GM21723 (cell line): ENCODE results near the gene DNAJC5.
"Not testable (repeated sequence)": the region's sequence is repeated elsewhere in the genome, so short reads cannot be mapped to it uniquely, and the experiment has no call there.

Experiments used
- ATAC-seq: cut with Tn5 transposase; IDR thresholded peaks from one replicate; pipeline ENCODE4 v1.9.1; 2021; ENCODE audit warnings: mild to moderate bottlenecking, moderate library complexity; ENCODE audit not compliant: unreplicated experiment

Gene DNAJC5

DNA sequence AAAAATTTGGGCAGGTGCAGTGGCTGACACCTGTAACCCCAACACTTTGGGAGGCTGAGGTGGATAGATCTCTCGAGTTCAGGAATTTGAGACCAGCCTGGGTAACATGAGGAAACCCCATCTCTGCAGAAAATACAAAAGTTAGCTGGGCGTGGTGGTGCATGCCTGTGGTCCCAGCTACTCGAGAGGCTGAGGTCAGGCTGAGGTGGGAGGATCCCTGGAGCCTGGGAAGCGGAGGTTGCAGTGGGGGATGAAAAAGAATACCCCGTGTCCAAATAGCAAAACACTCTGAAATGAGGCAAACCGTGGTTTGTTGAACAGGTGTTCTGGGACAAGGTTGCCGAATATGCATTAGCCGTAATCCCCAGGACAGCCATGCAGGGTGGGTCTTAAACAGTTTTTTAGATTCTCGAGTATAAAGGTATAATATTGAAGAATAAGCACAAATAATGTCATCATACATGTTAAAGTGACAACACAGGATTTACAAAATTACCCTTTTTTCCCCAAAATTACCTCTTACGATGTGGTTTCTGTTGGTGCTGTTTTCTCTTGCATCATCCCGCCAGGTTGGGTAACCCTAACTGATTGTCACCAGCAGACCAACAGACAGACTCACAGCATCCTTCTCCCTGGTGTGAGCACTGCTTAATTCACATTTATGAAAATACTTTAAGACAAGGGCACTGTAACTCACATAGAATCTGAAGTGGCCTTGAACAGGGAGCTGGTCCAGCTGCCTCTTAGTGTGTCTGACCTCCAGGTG is 9.1 kb downstream of the DNAJC5 start:
- ATAC-seq = no peak

DNA sequence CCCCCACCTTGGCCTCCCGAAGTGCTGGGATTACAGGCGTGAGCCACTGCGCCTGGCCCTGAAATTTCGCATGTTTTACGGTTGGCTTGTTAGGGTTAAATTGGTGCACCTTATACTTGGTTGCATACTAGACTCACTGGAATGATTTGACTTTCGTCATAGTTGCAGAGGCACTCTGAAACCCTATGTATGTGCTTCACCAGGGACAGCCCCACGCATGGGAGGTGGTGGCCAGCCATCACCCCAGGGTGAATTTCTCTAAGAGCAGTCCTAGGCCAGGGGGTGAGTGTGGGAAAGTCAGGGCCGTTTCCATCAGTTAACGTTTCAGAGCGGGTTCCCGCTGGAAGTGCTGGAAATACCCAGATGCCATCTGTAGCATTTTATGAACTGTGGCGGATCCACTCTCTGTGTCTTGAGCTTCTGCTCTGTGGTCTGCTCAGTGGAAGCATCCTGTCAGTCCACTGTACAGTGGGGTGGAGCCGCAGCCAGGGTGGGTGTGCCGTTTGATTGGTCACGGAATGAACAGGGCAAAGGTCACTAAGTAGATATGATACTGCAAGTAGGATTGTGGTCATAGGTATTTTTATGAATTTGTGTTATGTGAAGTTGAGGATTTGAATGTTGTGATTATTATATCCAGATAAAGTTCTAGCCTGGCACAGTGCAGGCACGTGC is 13.2 kb downstream of the DNAJC5 start:
- no peak for ATAC-seq

DNA sequence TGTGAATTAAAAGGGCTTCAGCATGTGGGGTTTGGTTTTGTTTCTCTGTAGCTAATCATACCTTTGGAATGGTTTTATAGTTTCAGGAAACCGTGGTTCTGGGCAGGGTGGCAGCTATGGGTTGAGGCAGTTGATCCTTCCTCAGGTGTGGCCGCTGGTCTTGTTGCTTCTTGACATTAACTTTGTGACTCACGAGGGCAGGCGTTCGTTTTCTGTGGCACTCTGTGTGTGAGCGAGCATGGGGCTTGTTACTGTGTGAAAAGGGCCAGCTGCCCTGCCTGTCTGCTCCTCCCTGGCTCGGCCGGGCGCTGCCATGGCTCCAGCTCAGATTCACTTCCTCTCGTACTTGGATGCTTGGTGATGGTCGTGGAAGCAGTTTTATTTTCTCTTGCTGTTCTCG is 16.2 kb downstream of the DNAJC5 start:
- no peak for ATAC-seq

DNA sequence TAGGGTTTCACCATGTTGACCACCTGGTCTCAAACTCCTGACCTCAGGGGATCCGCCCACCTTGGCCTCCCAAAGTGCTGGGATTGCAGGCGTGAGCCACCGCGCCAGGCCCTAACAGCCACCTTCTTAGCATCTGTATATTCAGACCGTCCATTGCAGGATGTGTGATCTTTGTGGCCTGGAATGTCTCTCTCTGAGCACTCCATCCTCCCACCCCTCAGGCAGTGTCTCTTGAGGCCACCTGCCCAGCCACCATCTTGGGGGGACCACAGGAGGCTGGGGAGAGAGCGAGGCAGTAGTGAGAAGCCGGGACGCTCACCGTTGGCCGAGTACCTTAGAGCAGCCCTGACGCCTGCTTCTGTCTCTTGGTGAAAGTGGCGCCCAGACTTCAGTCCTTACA is 18.8 kb downstream of the DNAJC5 start:
- no peak for ATAC-seq

DNA sequence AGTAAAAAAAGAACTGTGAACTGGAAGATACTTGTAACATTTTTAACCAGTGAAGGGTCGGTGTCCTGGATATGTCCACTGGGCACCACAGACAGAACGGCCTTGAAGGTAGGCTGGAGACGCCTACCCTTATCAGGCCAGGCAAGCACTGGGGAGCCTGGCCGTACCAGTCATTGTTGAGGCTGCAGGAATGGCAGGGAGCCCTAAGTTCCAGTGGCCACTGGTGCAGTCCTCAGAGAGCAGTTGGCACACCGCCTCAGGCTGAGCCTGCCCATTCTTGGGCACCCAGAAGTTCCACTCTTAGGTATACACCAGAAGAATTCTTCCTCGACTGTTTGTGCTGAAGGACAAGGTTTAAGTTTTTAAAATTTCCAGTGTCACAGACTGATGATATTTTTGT is 20.5 kb downstream of the DNAJC5 start:
- ATAC-seq = no peak

DNA sequence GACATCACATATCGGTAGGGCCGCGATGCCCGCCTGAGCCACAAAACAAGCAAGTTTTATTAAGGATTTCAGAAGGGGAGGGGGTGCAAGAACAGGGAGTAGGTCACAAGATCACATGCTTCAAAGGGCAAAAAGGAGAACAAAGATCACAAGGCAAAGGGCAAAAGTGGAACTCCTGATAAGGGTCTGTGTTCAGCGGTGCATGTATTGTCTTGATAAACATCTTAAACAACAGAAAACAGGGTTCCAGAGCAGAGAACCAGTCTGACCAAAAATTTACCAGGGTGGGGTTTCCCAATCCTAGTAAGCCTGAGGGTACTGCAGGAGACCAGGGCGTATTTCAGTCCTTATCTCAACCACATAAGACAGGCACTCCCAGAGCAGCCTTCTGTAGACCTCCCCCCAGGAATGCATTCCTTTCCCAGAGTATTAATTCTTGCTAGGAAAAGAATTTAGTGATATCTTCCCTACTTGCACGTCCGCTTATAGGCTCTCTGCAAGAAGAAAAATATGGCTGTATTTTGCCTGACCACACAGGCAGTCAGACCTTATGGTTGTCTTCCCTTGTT is 21.5 kb downstream of the DNAJC5 start:
- ATAC-seq = not testable (repeated sequence)

DNA sequence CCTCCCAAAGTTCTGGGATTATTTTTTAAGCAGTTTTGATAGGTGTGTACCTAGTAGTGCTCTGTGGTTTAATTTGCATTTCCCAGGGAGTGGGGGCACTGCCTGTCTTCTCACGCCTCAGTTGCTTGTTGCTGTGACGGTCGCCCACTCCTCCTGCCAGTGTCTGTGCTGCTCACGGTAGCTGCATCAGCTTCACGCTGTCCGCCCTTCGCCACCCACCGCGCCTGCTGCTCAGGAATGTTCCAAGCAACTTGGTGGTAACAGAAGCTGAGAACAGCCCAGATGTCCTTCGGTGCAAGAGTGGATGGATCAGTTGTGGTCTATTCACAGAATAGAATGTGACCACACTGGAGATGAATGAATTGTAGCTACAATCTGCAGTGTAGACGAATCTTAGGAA is 22.9 kb downstream of the DNAJC5 start:
- no peak for ATAC-seq

DNA sequence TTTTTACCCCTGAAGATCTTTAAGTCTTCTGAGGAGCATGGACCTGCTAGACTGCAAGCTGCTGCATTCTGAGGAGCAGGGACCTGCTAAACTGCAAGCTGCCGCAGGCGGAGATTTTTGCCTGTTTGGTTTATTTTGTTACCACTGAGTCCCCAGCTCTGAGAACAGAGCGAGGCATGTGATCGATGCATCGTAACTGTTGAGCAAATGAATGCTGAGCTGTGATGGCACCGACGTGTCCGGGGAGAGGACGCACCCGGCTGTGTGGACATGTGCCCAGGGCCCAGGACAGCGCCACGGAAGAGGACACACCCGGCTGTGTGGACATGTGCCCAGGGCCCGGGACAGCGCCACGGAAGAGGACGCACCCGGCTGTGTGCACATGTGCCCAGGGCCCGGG is 24.2 kb downstream of the DNAJC5 start:
- no peak for ATAC-seq

DNA sequence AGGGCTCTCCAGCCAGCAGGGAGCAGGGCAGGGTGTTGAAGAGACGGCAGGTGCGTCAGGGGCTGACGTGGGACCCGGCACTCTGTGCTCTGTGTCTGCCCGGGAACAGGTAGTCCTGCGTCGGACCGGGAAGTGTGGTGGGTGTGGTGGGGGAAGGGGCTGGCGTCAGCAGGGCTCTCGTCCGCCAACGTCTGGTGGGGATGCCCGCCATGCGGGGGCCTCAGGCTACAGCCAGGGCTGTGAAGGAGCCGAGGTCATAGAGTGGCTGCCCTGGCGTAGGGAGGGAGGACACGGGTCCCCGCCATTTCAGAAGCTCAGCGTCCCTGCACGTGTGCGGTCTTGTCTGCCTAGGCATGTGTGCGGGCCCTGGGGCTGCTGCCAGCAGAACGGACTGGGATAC is 25.3 kb downstream of the DNAJC5 start:
- ATAC-seq = no peak

DNA sequence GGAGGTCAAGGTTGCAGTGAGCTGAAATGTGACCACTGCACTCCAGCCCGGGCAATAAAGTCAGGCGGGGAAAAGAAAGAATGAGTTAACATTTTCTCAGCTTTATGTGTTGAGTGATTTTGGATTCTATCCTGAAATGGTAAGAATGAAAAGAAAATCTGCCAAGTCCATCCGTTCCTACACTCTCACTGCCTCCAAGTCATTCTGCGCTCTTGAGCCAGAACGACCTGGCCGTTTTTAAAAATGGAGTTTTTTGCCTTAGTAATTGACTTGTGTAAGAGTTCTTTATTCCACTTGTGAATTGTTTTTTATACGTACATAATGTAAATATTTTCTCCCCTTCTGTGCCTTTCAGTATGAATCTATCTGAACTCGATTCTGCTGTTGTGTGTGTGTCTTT is 28.7 kb downstream of the DNAJC5 start:
- ATAC-seq = no peak

DNA sequence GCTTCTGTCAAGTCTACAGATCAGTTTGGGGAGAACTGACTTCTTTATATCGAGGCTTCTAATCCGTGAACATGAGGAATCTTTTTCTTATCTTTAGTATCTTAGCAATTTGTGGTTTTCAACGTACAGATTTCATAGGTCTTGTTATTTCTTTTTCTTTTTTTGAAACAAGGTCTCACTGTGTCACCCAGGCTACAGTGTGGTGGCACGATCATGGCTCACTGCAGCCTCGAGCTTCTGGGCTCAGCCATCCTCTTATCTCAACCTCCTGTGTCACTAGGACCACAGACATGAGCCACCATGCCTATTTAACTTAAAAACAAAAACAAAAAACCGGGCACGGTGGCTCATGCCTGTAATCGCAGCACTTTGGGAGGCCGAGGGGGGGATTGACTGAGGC is 29.3 kb downstream of the DNAJC5 start:
- no peak for ATAC-seq

DNA sequence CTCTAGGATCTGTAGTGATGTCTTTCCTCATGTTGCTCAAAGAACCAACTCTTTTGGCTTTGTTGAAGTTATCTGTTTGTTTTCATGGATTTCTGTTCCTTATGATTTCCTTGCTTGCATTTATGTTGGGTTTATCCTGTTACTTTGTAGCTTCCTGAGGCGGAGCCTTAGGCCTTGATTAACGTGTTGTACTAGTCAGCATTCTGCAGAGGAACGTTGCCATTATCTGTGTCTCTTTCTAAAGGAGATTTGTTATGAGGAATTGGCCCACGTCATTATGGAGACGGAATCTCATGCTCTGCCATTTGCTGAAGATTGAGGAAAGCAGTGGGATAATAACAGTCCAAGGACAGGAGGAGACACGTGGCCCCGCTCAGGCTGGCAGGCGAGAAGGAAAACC is 31.4 kb downstream of the DNAJC5 start:
- ATAC-seq = no peak

DNA sequence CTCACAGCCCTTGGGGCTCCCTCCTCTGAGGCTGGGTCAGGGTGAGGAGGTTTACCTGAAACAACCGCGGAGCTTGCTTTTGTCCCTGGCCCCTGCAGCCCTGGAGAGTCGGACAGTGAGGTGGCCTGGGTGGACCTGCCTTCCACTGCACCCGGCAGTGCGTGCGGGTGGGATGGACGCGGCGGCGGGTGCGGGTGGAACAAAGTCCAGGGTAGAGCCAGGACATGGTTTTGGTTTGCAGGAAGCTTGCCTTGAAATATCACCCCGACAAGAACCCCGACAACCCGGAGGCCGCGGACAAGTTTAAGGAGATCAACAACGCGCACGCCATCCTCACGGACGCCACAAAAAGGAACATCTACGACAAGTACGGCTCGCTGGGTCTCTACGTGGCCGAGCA is 34.1 kb downstream of the DNAJC5 start:
- ATAC-seq = no peak

DNA sequence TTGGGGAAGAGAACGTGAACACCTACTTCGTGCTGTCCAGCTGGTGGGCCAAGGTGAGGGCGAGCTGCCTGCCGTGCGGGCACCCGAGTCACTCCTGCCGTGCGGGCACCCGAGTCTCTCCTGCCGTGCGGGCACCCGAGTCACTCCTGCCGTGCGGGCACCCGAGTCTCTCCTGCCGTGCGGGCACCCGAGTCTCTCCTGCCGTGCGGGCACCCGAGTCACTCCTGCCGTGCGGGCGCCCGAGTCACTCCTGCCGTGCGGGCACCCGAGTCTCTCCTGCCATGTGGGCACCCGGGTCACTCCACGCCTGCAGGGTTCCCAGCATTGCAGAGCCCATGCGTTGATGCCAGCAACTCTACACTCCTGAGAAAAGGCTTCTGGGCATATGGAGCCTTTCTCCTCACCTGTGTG is 34.6 kb downstream of the DNAJC5 start:
- not testable (repeated sequence) for ATAC-seq

DNA sequence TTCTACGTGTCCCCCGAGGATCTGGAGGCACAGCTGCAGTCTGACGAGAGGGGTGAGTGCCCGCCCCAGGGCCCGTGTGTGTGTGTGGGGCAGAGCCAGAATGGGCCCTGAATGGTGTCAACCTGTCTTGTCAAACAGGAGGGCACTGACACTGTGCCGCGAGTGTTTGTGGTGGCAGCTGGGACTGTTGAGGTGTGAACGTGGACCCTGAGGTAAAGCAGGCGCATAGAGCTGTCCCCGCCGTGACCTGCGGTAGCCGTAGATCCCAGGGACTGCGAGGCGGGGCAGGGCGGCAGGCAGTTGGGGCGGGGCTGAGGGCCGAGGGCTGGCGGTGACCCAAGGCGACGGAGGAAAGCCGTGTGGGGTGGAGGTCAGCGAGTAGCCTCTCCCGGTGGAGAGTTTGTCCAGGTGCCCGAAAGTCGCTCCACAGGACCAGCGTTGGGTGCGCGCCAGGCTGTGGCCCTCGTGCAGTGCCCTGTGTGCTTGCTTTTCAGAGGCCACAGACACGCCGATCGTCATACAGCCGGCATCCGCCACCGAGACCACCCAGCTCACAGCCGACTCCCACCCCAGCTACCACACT is 36.1 kb downstream of the DNAJC5 start:
- no peak for ATAC-seq

DNA sequence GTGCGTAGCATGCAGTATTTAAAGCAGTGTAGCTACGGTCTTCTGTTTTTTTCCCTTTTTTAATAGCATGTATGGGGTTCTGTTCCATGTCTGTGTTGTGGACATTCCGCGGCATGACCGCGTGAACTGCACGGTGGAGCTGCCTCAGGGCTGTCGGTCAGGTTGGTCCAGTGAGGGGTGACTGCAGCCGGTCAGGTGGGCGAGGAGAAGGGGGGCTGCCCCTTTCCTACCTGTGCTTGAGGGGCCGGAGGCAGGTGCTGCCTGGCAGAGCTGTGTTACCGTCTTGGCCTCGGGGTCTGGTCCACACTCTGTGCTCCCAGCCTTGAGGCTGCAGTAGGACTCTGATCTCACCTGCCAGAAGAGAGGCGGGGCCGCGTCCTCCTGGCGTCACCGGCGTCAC is 36.8 kb downstream of the DNAJC5 start:
- no peak for ATAC-seq

DNA sequence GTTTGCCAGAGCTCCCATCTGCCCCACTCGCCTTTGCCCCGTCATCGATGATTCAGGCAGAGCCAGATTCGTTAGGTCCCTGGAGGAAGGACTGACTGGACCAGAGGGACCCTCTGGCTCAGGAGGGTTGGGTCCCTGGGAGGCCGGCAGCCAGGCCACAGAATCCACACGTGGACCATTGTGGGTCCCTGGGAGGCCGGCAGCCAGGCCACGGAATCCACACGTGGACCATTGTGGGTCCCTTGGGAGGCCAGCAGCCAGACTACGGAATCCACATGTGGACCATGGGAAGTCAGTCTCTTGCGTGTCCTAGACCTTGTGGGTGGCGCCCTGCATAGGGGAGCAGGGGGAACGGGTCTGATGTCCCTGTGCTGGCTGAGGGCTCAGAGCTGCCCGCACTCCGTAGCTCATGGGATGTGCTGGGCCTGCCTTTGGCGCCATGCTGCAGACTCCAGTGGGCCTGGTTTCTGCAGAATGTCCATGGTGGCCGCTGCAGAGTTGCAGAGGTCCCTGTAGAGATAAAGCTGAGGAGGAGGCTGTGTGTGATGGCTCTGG is 37.8 kb downstream of the DNAJC5 start:
- no peak for ATAC-seq

DNA sequence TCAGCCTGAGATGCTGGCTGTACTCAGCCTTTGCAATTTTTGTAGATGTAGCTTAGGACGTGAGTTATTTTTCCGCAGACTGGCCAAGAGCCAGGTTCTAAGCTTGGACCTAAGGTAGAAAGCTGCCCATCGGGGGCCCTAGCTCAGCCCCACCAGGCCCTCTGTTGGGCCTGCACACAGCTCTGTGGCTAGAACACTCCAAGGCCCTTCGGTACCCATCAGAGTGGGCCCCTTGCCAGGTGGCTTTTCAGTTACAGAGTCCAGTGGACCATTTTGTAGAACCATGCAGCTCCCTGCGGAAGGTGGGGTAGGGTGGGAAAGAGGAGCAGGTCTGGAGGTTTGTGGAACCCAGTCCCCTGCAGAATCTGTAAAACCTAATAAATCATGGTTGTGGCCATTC is 38.7 kb downstream of the DNAJC5 start:
- no peak for ATAC-seq

DNA sequence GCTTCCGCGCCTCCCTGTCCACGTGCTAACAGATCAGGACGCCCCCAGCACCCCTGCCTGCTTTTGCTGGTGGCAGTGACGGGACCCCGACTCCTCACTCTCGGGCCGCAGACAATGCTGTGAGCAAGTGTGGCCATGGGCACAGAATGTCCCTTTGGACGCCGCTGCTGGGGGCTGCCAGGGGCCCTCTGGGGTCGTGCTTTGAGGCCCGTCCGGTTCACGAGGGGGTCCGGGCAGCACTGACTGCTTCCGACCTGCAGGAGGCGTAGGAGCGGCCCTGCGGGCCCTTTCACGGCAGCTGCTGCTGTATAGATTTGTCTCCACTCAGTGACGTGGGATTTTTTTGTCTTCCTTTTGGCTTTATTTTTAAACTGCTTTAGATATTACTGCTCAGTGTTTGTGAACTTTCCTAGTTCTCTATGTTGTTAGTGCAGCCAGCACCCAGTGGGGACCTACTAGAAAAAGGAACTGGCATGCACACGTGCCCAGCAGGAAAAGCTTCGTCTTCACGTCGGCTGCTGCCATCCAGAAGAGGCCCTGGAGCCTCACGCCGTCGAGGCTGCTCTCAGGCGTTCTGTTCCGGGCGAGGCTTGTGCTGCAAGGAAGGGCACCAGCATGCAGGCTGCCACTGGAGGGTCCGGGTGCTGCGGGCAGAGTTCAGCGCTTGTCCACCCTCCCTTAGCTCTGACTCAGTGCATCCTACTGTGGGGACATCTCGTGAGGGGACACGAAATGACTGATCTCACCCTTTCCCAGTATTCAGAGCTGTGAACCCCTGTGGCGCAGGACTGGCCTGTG is 39.5 kb downstream of the DNAJC5 start:
- no peak for ATAC-seq

DNA sequence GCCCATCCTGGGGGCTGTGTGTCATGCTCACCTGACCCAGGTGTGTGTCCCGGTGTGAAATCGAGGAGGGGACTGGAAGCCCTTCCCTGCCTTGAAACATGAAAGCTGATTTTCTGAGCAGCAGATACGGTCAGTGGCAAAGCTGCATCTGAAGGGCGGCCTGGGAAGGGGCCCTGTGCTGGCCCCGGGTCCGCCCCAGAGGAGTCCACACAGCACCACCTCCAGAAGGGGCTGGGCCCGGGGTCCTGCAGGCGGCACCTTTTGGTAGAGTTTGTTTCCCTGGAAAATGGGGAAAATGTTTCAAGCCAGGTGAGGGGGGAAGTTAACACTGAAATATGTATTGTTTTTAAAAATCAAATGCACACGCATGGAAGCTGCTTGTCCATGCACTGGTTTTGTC is 40.5 kb downstream of the DNAJC5 start:
- no peak for ATAC-seq

DNA sequence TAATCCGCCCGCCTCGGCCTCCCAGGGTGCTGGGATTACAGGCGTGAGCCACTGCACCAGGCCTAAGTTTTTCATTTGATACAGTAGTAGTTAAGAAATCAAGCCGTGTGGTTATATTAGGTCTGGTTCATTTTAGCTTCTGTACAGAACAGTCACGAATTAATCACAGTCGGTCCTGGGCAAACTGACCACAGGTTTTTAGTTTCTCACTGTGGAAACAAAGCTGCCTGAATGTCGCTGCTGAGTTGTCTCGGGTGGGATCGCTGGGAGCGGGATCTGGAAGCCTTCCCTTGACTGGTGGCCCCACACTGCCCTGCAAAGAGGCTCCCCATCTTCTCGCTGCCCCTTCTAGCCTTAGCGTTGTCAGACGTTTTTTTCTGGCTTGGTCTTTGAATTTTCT is 42.7 kb downstream of the DNAJC5 start:
- no peak for ATAC-seq
